Measurements from ENCODE around the gene EPN2.

Gene EPN2

GRCh38 chr17:19357761-19358160, 120.6 kb downstream of the EPN2 start:
- no peak overlapping the region for H4K8ac ChIP-seq (ENCODE audit: low read length)
- no peak overlapping the region for H2BK120ac ChIP-seq (ENCODE audit: low read depth, low read length)
- no peak overlapping the region for H3K4ac ChIP-seq (ENCODE audit: low read depth in 1 of 2, low read length in 2 of 2)
- peaks cover 17% of the 10 kb centered on the region for H3K79me1 ChIP-seq (replicated peaks; ENCODE audit: low read length, poor library complexity, severe bottlenecking)
- WGBS: 97% methylated on average over 7 of the region's 7 CpGs
- H3K4me1 ChIP-seq (ENCODE audit: control insufficient read depth, insufficient read depth, low read depth, low read length): peaks cover 10% of the 10 kb centered on the region
- no peak overlapping the region for H2AFZ ChIP-seq (ENCODE audit: low read depth, low read length)
- H3K27ac ChIP-seq (ENCODE audit: low read length, poor library complexity, severe bottlenecking): no peak overlapping the region
- H3K4me2 ChIP-seq (ENCODE audit: low read length, poor library complexity, severe bottlenecking): no peak overlapping the region
- no peak overlapping the region for H3K14ac ChIP-seq (ENCODE audit: low read length in 2 of 2)
- no peak overlapping the region for H3K9ac ChIP-seq (ENCODE audit: low read length)
- H3K4me3 ChIP-seq (ENCODE audit: insufficient read depth in 1 of 2, low read depth in 1 of 2, low read length in 2 of 2): no peak overlapping the region
- H2BK5ac ChIP-seq (ENCODE audit: low read depth, low read length, poor library complexity, severe bottlenecking): no peak overlapping the region
- H2AK5ac ChIP-seq (ENCODE audit: low read length, severe bottlenecking): no peak overlapping the region
- no peak overlapping the region for H4K91ac ChIP-seq (ENCODE audit: low read length)
- no peaks in the 10 kb centered on the region for H3K9me3 ChIP-seq (ENCODE audit: control insufficient read depth, low read length)
- H2BK15ac ChIP-seq (ENCODE audit: low read depth, poor library complexity, severe bottlenecking): no peak overlapping the region
- H3K23ac ChIP-seq (ENCODE audit: low read length in 2 of 2): no peak overlapping the region
- peaks cover 22 to 33% of the 10 kb centered on the region in 2 experiments for H3K36me3 ChIP-seq (ENCODE audit: control insufficient read depth in 1 of 2, insufficient read depth in 2 of 2, low read depth in 1 of 2, low read length in 2 of 2)
- H3K18ac ChIP-seq (ENCODE audit: low read depth in 1 of 2, low read length in 2 of 2): no peak overlapping the region
- no peak overlapping the region for H2BK12ac ChIP-seq (ENCODE audit: low read length in 2 of 2)
- no peaks in the 10 kb centered on the region for H3K27me3 ChIP-seq (ENCODE audit: control insufficient read depth in 1 of 2, insufficient read depth in 1 of 2, low read length in 2 of 2)
- DNase-seq: no peak

- no peak overlapping the region for H2AFZ ChIP-seq (ENCODE audit: low read depth, low read length)
- no peaks in the 10 kb centered on the region for H3K27me3 ChIP-seq (ENCODE audit: control insufficient read depth in 1 of 2, insufficient read depth in 1 of 2, low read length in 2 of 2)
- no peak overlapping the region for H3K23ac ChIP-seq (ENCODE audit: low read length in 2 of 2)
- no peak overlapping the region for H2BK15ac ChIP-seq (ENCODE audit: low read depth, poor library complexity, severe bottlenecking)
- H3K4me1 ChIP-seq (ENCODE audit: control insufficient read depth, insufficient read depth, low read depth, low read length): peaks cover 13% of the 10 kb centered on the region
- WGBS: 94% methylated on average over 7 of the region's 7 CpGs
- no peak overlapping the region for H3K27ac ChIP-seq (ENCODE audit: low read length, poor library complexity, severe bottlenecking)
- no peak overlapping the region for H2AK5ac ChIP-seq (ENCODE audit: low read length, severe bottlenecking)
- H3K36me3 ChIP-seq (ENCODE audit: control insufficient read depth in 1 of 2, insufficient read depth in 2 of 2, low read depth in 1 of 2, low read length in 2 of 2): peaks cover 22 to 33% of the 10 kb centered on the region in 2 experiments
- no peak overlapping the region for H3K9ac ChIP-seq (ENCODE audit: low read length)
- DNase-seq: no peak
- peaks cover 17% of the 10 kb centered on the region for H3K79me1 ChIP-seq (replicated peaks; ENCODE audit: low read length, poor library complexity, severe bottlenecking)
- H3K9me3 ChIP-seq (ENCODE audit: control insufficient read depth, low read length): no peaks in the 10 kb centered on the region
- no peak overlapping the region for H4K91ac ChIP-seq (ENCODE audit: low read length)
- H3K4ac ChIP-seq (ENCODE audit: low read depth in 1 of 2, low read length in 2 of 2): no peak overlapping the region
- no peak overlapping the region for H3K14ac ChIP-seq (ENCODE audit: low read length in 2 of 2)
- no peak overlapping the region for H3K18ac ChIP-seq (ENCODE audit: low read depth in 1 of 2, low read length in 2 of 2)
- H2BK120ac ChIP-seq (ENCODE audit: low read depth, low read length): no peak overlapping the region
- H2BK12ac ChIP-seq (ENCODE audit: low read length in 2 of 2): no peak overlapping the region
- no peak overlapping the region for H4K8ac ChIP-seq (ENCODE audit: low read length)
- no peak overlapping the region for H3K4me2 ChIP-seq (ENCODE audit: low read length, poor library complexity, severe bottlenecking)
- no peak overlapping the region for H3K4me3 ChIP-seq (ENCODE audit: insufficient read depth in 1 of 2, low read depth in 1 of 2, low read length in 2 of 2)
- H2BK5ac ChIP-seq (ENCODE audit: low read depth, low read length, poor library complexity, severe bottlenecking): no peak overlapping the region
These were observed 122.0 kb downstream of the EPN2 start for GRCh38 chr17:19359151-19359550.

- WGBS: 96% methylated on average over 5 of the region's 5 CpGs
- no peak overlapping the region for H2AK5ac ChIP-seq (ENCODE audit: low read length, severe bottlenecking)
- no peak overlapping the region for H3K23ac ChIP-seq (ENCODE audit: low read length in 2 of 2)
- peaks cover 16% of the 10 kb centered on the region for H3K4me1 ChIP-seq (ENCODE audit: control insufficient read depth, insufficient read depth, low read depth, low read length)
- H2BK120ac ChIP-seq (ENCODE audit: low read depth, low read length): no peak overlapping the region
- H3K4me2 ChIP-seq (ENCODE audit: low read length, poor library complexity, severe bottlenecking): no peak overlapping the region
- no peak overlapping the region for H3K4ac ChIP-seq (ENCODE audit: low read depth in 1 of 2, low read length in 2 of 2)
- H2AFZ ChIP-seq (ENCODE audit: low read depth, low read length): no peak overlapping the region
- H3K9ac ChIP-seq (ENCODE audit: low read length): no peak overlapping the region
- no peak for DNase-seq
- H2BK12ac ChIP-seq (ENCODE audit: low read length in 2 of 2): no peak overlapping the region
- no peak overlapping the region for H3K27ac ChIP-seq (ENCODE audit: low read length, poor library complexity, severe bottlenecking)
- H3K9me3 ChIP-seq (ENCODE audit: control insufficient read depth, low read length): no peaks in the 10 kb centered on the region
- H2BK15ac ChIP-seq (ENCODE audit: low read depth, poor library complexity, severe bottlenecking): no peak overlapping the region
- peak overlapping the region; percentile 37 for H4K91ac ChIP-seq (ENCODE audit: low read length)
- no peak overlapping the region for H2BK5ac ChIP-seq (ENCODE audit: low read depth, low read length, poor library complexity, severe bottlenecking)
- H3K18ac ChIP-seq (ENCODE audit: low read depth in 1 of 2, low read length in 2 of 2): no peak overlapping the region
- H3K27me3 ChIP-seq (ENCODE audit: control insufficient read depth in 1 of 2, insufficient read depth in 1 of 2, low read length in 2 of 2): no peaks in the 10 kb centered on the region
- no peak overlapping the region for H4K8ac ChIP-seq (ENCODE audit: low read length)
- peaks cover 22 to 33% of the 10 kb centered on the region in 2 experiments for H3K36me3 ChIP-seq (ENCODE audit: control insufficient read depth in 1 of 2, insufficient read depth in 2 of 2, low read depth in 1 of 2, low read length in 2 of 2)
- H3K4me3 ChIP-seq (ENCODE audit: insufficient read depth in 1 of 2, low read depth in 1 of 2, low read length in 2 of 2): no peak overlapping the region
- no peak overlapping the region for H3K14ac ChIP-seq (ENCODE audit: low read length in 2 of 2)
- peaks cover 17% of the 10 kb centered on the region for H3K79me1 ChIP-seq (replicated peaks; ENCODE audit: low read length, poor library complexity, severe bottlenecking)
These were observed 122.7 kb downstream of the EPN2 start for GRCh38 chr17:19359856-19360255.

GRCh38 chr17:19360772-19361171, 123.6 kb downstream of the EPN2 start:
- Histone ChIP-seq H3K14ac (ENCODE audit: low read length in 2 of 2) (no peak overlapping the region), H4K91ac (ENCODE audit: low read length) (no peak overlapping the region), H2BK15ac (ENCODE audit: low read depth, poor library complexity, severe bottlenecking) (no peak overlapping the region), H3K4ac (ENCODE audit: low read depth in 1 of 2, low read length in 2 of 2) (no peak overlapping the region), H3K9ac (ENCODE audit: low read length) (no peak overlapping the region), H3K27me3 (ENCODE audit: control insufficient read depth in 1 of 2, insufficient read depth in 1 of 2, low read length in 2 of 2) (no peaks in the 10 kb centered on the region), H3K4me3 (ENCODE audit: insufficient read depth in 1 of 2, low read depth in 1 of 2, low read length in 2 of 2) (no peak overlapping the region), H3K4me2 (ENCODE audit: low read length, poor library complexity, severe bottlenecking) (no peak overlapping the region), H2AK5ac (ENCODE audit: low read length, severe bottlenecking) (no peak overlapping the region), H3K79me1 (replicated peaks; ENCODE audit: low read length, poor library complexity, severe bottlenecking) (peaks cover 17% of the 10 kb centered on the region), H3K23ac (ENCODE audit: low read length in 2 of 2) (no peak overlapping the region), H4K8ac (ENCODE audit: low read length) (no peak overlapping the region), H3K36me3 (ENCODE audit: control insufficient read depth in 1 of 2, insufficient read depth in 2 of 2, low read depth in 1 of 2, low read length in 2 of 2) (peaks cover 22 to 33% of the 10 kb centered on the region in 2 experiments), H3K4me1 (ENCODE audit: control insufficient read depth, insufficient read depth, low read depth, low read length) (peaks cover 18% of the 10 kb centered on the region), H2BK120ac (ENCODE audit: low read depth, low read length) (no peak overlapping the region), H2BK12ac (ENCODE audit: low read length in 2 of 2) (no peak overlapping the region), H3K9me3 (ENCODE audit: control insufficient read depth, low read length) (no peaks in the 10 kb centered on the region), H2BK5ac (ENCODE audit: low read depth, low read length, poor library complexity, severe bottlenecking) (no peak overlapping the region), H3K18ac (ENCODE audit: low read depth in 1 of 2, low read length in 2 of 2) (no peak overlapping the region), H3K27ac (ENCODE audit: low read length, poor library complexity, severe bottlenecking) (no peak overlapping the region), H2AFZ (ENCODE audit: low read depth, low read length) (no peak overlapping the region)
- 95% methylated on average over 7 of the region's 8 CpGs for WGBS
- no peak for DNase-seq

Measured in mesenchymal stem cell (in vitro differentiated cells and primary cell).